C4-2B (cell line): ENCODE results near the gene LNX2.
A peak's percentile ranks its signal among the peaks of the same experiment; 100 is the strongest.

Source experiments
- H3K27ac ChIP-seq: fragments of 450-650 bp; 2 replicates; pipeline ENCODE4 v1.5.1; 2017
- ZFX ChIP-seq: fragments of 450-650 bp; IDR thresholded peaks from 2 replicates; pipeline ENCODE4 v1.6.1; 2017
- TF ChIP-seq, protein P1 (sequence below): fragments of 450-650 bp; conservative IDR thresholded peaks from 2 replicates; pipeline ENCODE4 v1.5.1; 2017; ENCODE audit warnings: mild to moderate bottlenecking

The LNX2 gene

DNA sequence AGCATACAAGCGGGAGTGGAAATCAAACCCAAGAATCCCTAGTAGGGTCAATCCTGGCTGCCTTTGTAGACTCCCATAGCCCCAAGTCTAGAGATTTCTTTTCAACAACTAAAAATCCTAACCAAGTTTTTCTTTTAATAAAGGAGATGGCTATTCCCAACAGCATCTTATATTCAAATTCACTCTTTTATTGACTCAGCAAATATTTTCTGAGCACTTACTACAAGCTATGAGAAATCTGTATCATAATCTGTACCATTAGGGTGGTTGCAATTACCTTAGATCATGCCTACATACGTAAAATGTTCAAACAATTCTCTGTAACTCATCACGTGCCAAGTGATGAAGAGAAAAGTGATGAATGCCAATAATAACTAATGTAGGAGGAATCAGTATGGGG lies 54.5 kb downstream of the LNX2 start:
- TF ChIP-seq, protein P1, sequence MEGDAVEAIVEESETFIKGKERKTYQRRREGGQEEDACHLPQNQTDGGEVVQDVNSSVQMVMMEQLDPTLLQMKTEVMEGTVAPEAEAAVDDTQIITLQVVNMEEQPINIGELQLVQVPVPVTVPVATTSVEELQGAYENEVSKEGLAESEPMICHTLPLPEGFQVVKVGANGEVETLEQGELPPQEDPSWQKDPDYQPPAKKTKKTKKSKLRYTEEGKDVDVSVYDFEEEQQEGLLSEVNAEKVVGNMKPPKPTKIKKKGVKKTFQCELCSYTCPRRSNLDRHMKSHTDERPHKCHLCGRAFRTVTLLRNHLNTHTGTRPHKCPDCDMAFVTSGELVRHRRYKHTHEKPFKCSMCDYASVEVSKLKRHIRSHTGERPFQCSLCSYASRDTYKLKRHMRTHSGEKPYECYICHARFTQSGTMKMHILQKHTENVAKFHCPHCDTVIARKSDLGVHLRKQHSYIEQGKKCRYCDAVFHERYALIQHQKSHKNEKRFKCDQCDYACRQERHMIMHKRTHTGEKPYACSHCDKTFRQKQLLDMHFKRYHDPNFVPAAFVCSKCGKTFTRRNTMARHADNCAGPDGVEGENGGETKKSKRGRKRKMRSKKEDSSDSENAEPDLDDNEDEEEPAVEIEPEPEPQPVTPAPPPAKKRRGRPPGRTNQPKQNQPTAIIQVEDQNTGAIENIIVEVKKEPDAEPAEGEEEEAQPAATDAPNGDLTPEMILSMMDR: no peak
- no peak for TF ChIP-seq ZFX
- H3K27ac ChIP-seq: no peak overlapping the region

DNA sequence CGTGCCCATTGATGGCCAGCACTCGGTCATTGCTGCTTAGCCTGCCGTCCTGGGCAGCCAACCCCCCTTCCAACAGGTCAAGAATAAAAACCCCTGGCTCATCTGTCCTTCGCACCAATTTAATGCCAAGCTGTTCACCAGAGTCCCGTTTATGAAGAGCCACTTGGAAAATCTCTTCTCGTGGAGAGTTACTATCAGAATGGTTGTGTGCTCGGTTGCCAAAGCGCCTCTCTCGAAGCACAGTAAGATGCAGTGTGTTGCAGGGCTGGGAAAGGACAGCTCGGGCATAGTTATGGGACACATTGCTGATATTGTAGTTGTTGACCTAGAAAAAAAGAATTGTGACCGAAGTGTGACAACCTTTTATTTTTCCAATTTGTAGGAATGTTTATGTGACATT lies 57.9 kb downstream of the LNX2 start:
- TF ChIP-seq, protein P1: no peak
- no peak for TF ChIP-seq ZFX
- H3K27ac ChIP-seq: no peak overlapping the region

DNA sequence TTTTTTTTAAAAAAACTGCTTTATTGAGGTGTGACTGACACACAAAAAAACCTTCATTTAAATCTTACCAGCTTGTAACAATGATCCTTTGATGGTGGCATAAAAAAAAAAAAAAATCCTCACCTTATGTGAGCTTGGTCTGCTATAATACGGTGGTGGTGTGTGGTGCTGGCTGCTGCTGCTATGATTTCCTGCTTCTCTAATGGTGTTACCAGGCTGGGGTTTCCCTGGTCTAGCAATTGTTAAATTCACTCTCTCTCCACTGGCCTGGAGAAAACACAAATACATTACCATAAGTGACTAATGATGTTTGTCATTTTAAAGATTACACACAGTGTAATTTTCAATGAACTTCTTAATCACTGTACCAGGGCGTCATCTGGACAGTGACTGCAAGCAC lies 60.6 kb downstream of the LNX2 start:
- TF ChIP-seq ZFX: no peak
- TF ChIP-seq, protein P1: no peak
- no peak overlapping the region for H3K27ac ChIP-seq

DNA sequence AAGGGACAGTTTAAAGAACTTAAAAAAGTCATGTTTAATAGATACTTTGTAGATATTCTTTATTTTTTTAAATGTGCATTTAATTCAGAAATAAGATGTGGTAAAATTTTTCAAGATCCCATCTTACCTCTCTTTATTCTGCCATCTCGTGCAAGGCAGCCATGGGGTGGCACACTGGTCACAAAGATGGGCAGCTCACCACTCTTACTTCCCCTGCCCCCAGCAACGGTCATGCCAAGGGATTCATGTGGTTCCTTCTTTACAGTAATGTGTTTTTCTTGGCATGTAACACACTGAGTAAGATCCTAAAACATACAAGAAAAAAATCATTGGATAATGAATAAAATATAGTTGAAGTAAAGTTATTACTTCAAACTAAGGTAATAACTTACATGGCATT lies 64.2 kb downstream of the LNX2 start:
- TF ChIP-seq, protein P1: no peak
- no peak for TF ChIP-seq ZFX
- H3K27ac ChIP-seq: no peak overlapping the region

DNA sequence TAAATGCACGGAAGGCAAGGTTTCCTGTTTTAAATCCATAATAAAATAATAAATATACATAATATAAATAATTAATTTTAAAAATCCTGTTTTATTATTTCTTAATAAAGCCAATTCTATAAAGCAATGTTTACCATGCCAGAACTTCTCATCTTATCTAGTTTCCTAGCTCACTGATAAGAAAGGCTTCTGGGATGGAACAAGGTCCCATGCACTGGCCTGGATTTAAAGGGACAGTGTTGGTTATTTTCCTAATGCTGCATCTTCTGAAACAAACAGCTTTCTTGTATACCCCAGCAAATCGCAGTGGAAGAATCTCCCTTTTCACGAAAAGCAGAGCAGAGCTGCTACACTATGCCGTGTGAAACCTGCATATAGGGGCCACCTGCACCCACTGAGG lies 68.8 kb downstream of the LNX2 start:
- TF ChIP-seq, protein P1: no peak
- TF ChIP-seq ZFX: no peak
- peak overlapping the region; percentile 2; the same call in 1 of the 2 replicates for H3K27ac ChIP-seq

DNA sequence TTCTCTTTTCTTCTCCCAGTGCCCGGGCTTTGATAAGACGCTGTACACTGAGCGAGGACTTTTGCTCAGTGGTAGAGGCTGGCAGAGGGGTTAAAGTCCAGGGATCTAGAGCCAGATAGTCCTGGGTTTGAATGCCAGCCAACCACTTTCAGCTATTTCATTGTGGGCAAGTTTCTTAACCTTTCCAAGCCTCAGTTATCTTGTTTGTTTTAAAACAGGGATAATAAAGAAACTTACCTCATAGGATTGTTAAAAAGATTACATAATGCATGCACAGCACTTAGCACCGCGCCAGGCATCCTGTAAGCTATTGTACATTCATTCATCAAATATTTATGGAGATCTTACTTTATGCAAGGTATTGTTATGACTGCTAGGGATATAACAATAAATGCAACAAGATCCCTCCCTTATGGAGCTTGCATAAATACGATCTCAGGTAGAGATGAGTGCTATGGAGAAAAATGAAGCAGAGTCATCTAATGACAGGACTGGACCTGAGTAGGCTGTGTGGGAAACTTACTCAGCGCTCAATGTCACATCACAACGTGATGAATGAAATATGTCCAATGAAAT lies 70.8 kb downstream of the LNX2 start:
- no peak for TF ChIP-seq ZFX
- TF ChIP-seq, protein P1: no peak
- H3K27ac ChIP-seq: peak overlapping the region; percentile 42; the same call in 1 of the 2 replicates

DNA sequence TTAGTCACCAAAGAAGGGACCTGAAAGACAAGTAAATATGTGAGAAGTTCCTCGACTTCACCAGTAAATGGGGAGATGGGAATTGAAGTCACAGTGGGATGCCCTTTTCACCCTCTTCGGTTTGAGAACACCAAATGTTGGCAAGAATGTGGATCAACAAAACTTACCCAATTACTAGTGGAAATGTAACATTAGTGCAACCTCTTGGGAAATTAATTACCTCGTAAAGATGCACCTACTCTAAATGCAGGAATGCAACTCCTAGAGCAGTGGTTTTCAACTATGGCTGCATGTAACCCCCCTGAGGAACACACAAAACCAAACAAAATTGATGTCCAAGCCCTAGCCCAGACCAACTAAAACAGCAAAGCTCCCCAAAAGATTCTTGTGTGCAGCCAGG lies 78.1 kb downstream of the LNX2 start:
- no peak overlapping the region for H3K27ac ChIP-seq
- TF ChIP-seq, protein P1: no peak
- TF ChIP-seq ZFX: no peak
